HepG2 (cell line): ENCODE measurements around the gene CPLANE2. TPM values are rescaled to one million over a fixed set of nuclear protein-coding genes. Genes with fewer than 3 reads are reported as not detected.
A peak's percentile ranks its signal among the peaks of the same experiment; 100 is the strongest.

Experiments
- CBX1 ChIP-seq: IDR thresholded peaks from one replicate; pipeline ENCODE4 v1.6.1; 2016; ENCODE audit warnings: antibody characterized with exemption, low read depth
- ELK4 ChIP-seq: sonication (generic); formaldehyde crosslinking; IDR thresholded peaks from 2 replicates; pipeline ENCODE4 v1.9.0; 2021; ENCODE audit warnings: missing genetic modification reagents, borderline replicate concordance
- HDAC6 ChIP-seq: fragments of 200-600 bp; sonication (generic); IDR thresholded peaks from 2 replicates; pipeline ENCODE4 v1.7.0; 2017; ENCODE audit warnings: mild to moderate bottlenecking, antibody characterized with exemption, low read length, low read depth
- HNF4A ChIP-seq: sonication (generic); formaldehyde crosslinking; IDR thresholded peaks from 2 replicates; pipeline ENCODE4 v1.4.0; 2020; ENCODE audit warnings: missing genetic modification reagents
- KAT8 ChIP-seq: IDR thresholded peaks from 2 replicates; pipeline ENCODE4 v1.6.1; 2016; ENCODE audit warnings: missing genetic modification reagents, missing compliant biosample characterization
- KLF9 ChIP-seq: IDR thresholded peaks from 2 replicates; pipeline ENCODE4 v1.6.1; 2016; ENCODE audit warnings: low read depth
- MXD4 ChIP-seq: IDR thresholded peaks from 2 replicates; pipeline ENCODE4 v1.6.1; 2016; ENCODE audit warnings: mild to moderate bottlenecking, missing biosample characterization, missing genetic modification reagents
- RARA ChIP-seq: IDR thresholded peaks from 2 replicates; pipeline ENCODE4 v1.6.1; 2016; ENCODE audit warnings: missing genetic modification reagents, missing compliant biosample characterization
- REXO4 ChIP-seq: sonication (generic); formaldehyde crosslinking; IDR thresholded peaks from 2 replicates; pipeline ENCODE4 v1.8.0; 2022; ENCODE audit warnings: missing genetic modification reagents, mild to moderate bottlenecking, borderline replicate concordance
- SMAD1 ChIP-seq: sonication (generic); formaldehyde crosslinking; IDR thresholded peaks from 2 replicates; pipeline ENCODE4 v1.4.0; 2020; ENCODE audit warnings: missing genetic modification reagents, low read depth, mild to moderate bottlenecking, borderline replicate concordance
- SSRP1 ChIP-seq: IDR thresholded peaks from 2 replicates; pipeline ENCODE4 v1.6.1; 2016; ENCODE audit warnings: control low read depth
- TAF15 ChIP-seq: fragments of 200-400 bp; formaldehyde crosslinking; IDR thresholded peaks from one replicate; pipeline ENCODE4 v1.6.1; 2018; ENCODE audit warnings: mild to moderate bottlenecking, low read depth, low read length; ENCODE audit not compliant: poor library complexity, severe bottlenecking
- ZBTB38 ChIP-seq: sonication (generic); formaldehyde crosslinking; IDR thresholded peaks from 2 replicates; pipeline ENCODE4 v1.5.1; 2020; ENCODE audit warnings: mild to moderate bottlenecking, missing genetic modification reagents
- ZFY ChIP-seq: sonication (generic); formaldehyde crosslinking; IDR thresholded peaks from 2 replicates; pipeline ENCODE4 v1.4.0; 2020; ENCODE audit warnings: missing genetic modification reagents
- ZKSCAN5 ChIP-seq: sonication (generic); formaldehyde crosslinking; IDR thresholded peaks from 2 replicates; pipeline ENCODE4 v1.5.1; 2020; ENCODE audit warnings: mild to moderate bottlenecking, missing genetic modification reagents
- ZNF567 ChIP-seq: sonication (generic); formaldehyde crosslinking; IDR thresholded peaks from 2 replicates; pipeline ENCODE4 v1.8.1; 2023; ENCODE audit warnings: mild to moderate bottlenecking, missing genetic modification reagents, borderline replicate concordance
- ZNF607 ChIP-seq: sonication (generic); formaldehyde crosslinking; IDR thresholded peaks from 2 replicates; pipeline ENCODE4 v1.5.1; 2020; ENCODE audit warnings: missing genetic modification reagents, mild to moderate bottlenecking, borderline replicate concordance
- ZNF841 ChIP-seq: sonication (generic); formaldehyde crosslinking; IDR thresholded peaks from 2 replicates; pipeline ENCODE4 v1.8.1; 2023; ENCODE audit warnings: missing genetic modification reagents, borderline replicate concordance
- polyA plus RNA-seq, 8 experiments: library from polyadenylated mRNA; depleted of rRNA in 3 of 8; stranded (reverse) in 7 of 8; unstranded in 1 of 8; fragments of >200 nt; fragmentation: Illumina TruSeq in 4 of 8; extraction: Trizol in 4 of 8; gene quantifications; 2 replicates each; pipeline versions ENCODE4 v1.2.1 to v1.2.3, GENCODE V29; 2011 to 2016; ENCODE audit warnings: low read depth in 4 of 8, missing spikeins in 1 of 8, mixed read lengths in 1 of 8; ENCODE audit not compliant: insufficient read depth in 1 of 8
- total RNA-seq, 5 experiments: library from RNA; depleted of rRNA; stranded (reverse); fragments of >200 nt; fragmentation: Illumina TruSeq; extraction: Trizol; gene quantifications; 2 replicates each; pipeline ENCODE4 v1.2.3, GENCODE V29; 2016; ENCODE audit warnings: low read depth in 1 of 5
- TF ChIP-seq, protein P1 (sequence below): sonication (generic); formaldehyde crosslinking; conservative IDR thresholded peaks from 2 replicates; pipeline ENCODE4 v1.5.0; 2020; ENCODE audit warnings: missing genetic modification reagents
- TF ChIP-seq, protein P2 (sequence below): sonication (generic); formaldehyde crosslinking; IDR thresholded peaks from 2 replicates; pipeline ENCODE4 v1.4.0; 2020; ENCODE audit warnings: missing genetic modification reagents
- TF ChIP-seq, protein P3 (sequence below): sonication (generic); formaldehyde crosslinking; IDR thresholded peaks from 2 replicates; pipeline ENCODE4 v1.8.1; 2022; ENCODE audit warnings: mild to moderate bottlenecking, missing genetic modification reagents
- TF ChIP-seq, protein P4 (sequence below): sonication (generic); formaldehyde crosslinking; IDR thresholded peaks from 2 replicates; pipeline ENCODE4 v1.4.0; 2020; ENCODE audit warnings: mild to moderate bottlenecking, missing genetic modification reagents

Gene CPLANE2
- total and polyA plus RNA-seq, 2 of the 13 experiments (the other 11 are each of a cell fraction or from before 2014, with no cell fraction given): 0.29 to 1.6 TPM

GRCh38 chr1:16205891-16206546, 31.0 kb downstream of the CPLANE2 start (continued):
- TF ChIP-seq, protein P1, sequence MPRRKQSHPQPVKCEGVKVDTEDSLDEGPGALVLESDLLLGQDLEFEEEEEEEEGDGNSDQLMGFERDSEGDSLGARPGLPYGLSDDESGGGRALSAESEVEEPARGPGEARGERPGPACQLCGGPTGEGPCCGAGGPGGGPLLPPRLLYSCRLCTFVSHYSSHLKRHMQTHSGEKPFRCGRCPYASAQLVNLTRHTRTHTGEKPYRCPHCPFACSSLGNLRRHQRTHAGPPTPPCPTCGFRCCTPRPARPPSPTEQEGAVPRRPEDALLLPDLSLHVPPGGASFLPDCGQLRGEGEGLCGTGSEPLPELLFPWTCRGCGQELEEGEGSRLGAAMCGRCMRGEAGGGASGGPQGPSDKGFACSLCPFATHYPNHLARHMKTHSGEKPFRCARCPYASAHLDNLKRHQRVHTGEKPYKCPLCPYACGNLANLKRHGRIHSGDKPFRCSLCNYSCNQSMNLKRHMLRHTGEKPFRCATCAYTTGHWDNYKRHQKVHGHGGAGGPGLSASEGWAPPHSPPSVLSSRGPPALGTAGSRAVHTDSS (CRISPR knock-in tag): no peak
- TF ChIP-seq ZFY (CRISPR knock-in tag) (peak; percentile 47), RARA (peak; percentile 29; the same call in 1 of the 2 replicates), TAF15 (no peak), ZBTB38 (CRISPR knock-in tag) (0 out of 2 replicates have a peak, but pooled peaks have one; percentile 32), ZNF607 (CRISPR knock-in tag) (no peak), HNF4A (CRISPR knock-in tag) (no peak), REXO4 (CRISPR knock-in tag) (no peak), ZKSCAN5 (CRISPR knock-in tag) (0 out of 2 replicates have a peak, but pooled peaks have one; percentile 46), CBX1 (no peak), HDAC6 (no peak), ZNF841 (CRISPR knock-in tag) (no peak), ELK4 (CRISPR knock-in tag) (no peak), SSRP1 (CRISPR knock-in tag) (no peak), KAT8 (CRISPR knock-in tag) (no peak), ZNF567 (no peak), SMAD1 (0 out of 2 replicates have a peak, but pooled peaks have one; percentile 21), KLF9 (CRISPR knock-in tag) (no peak), MXD4 (CRISPR knock-in tag) (peak; percentile 50; the same call in 1 of the 2 replicates)
- TF ChIP-seq, protein P2, sequence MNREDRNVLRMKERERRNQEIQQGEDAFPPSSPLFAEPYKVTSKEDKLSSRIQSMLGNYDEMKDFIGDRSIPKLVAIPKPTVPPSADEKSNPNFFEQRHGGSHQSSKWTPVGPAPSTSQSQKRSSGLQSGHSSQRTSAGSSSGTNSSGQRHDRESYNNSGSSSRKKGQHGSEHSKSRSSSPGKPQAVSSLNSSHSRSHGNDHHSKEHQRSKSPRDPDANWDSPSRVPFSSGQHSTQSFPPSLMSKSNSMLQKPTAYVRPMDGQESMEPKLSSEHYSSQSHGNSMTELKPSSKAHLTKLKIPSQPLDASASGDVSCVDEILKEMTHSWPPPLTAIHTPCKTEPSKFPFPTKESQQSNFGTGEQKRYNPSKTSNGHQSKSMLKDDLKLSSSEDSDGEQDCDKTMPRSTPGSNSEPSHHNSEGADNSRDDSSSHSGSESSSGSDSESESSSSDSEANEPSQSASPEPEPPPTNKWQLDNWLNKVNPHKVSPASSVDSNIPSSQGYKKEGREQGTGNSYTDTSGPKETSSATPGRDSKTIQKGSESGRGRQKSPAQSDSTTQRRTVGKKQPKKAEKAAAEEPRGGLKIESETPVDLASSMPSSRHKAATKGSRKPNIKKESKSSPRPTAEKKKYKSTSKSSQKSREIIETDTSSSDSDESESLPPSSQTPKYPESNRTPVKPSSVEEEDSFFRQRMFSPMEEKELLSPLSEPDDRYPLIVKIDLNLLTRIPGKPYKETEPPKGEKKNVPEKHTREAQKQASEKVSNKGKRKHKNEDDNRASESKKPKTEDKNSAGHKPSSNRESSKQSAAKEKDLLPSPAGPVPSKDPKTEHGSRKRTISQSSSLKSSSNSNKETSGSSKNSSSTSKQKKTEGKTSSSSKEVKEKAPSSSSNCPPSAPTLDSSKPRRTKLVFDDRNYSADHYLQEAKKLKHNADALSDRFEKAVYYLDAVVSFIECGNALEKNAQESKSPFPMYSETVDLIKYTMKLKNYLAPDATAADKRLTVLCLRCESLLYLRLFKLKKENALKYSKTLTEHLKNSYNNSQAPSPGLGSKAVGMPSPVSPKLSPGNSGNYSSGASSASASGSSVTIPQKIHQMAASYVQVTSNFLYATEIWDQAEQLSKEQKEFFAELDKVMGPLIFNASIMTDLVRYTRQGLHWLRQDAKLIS (CRISPR knock-in tag): no peak
- TF ChIP-seq, protein P3, sequence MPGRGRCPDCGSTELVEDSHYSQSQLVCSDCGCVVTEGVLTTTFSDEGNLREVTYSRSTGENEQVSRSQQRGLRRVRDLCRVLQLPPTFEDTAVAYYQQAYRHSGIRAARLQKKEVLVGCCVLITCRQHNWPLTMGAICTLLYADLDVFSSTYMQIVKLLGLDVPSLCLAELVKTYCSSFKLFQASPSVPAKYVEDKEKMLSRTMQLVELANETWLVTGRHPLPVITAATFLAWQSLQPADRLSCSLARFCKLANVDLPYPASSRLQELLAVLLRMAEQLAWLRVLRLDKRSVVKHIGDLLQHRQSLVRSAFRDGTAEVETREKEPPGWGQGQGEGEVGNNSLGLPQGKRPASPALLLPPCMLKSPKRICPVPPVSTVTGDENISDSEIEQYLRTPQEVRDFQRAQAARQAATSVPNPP (CRISPR knock-in tag): no peak
- TF ChIP-seq, protein P4, sequence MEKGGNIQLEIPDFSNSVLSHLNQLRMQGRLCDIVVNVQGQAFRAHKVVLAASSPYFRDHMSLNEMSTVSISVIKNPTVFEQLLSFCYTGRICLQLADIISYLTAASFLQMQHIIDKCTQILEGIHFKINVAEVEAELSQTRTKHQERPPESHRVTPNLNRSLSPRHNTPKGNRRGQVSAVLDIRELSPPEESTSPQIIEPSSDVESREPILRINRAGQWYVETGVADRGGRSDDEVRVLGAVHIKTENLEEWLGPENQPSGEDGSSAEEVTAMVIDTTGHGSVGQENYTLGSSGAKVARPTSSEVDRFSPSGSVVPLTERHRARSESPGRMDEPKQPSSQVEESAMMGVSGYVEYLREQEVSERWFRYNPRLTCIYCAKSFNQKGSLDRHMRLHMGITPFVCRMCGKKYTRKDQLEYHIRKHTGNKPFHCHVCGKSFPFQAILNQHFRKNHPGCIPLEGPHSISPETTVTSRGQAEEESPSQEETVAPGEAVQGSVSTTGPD: no peak
